Measurements from ENCODE around the gene KCNQ1.

- no peak for TF ChIP-seq CTCF (IDR thresholded peaks at IDR 0.05; ENCODE audit: extremely low read depth in 1 of 2, insufficient read depth in 1 of 2, low read depth in 1 of 2, low read length in 2 of 2)
- TF ChIP-seq POLR2AphosphoS5 (IDR thresholded peaks at IDR 0.05; ENCODE audit: insufficient read depth, low read depth, low read length), result no peak
- no peak for TF ChIP-seq POLR2A (IDR thresholded peaks at IDR 0.05; ENCODE audit: low read depth, low read length)
Observed at GRCh38 chr11:2729841-2730240, 285.0 kb downstream of the KCNQ1 start.
